Astrocyte of the spinal cord (primary cell): Measurements from ENCODE around the gene ADNP.
A peak's percentile ranks its signal among the peaks of the same experiment; 100 is the strongest.
"Not testable (repeated sequence)": the region's sequence is repeated elsewhere in the genome, so short reads cannot be mapped to it uniquely, and the experiment has no call there.

Source experiments
- DNase-seq: peaks from one replicate; pipeline ENCODE4 v3.0.0; 2011; ENCODE audit warnings: low read depth, low spot score
- H3K4me3 ChIP-seq: 2 replicates; pipeline ENCODE4 v1.5.1; 2011; ENCODE audit warnings: low read depth, mild to moderate bottlenecking, low read length, moderate library complexity
- CTCF ChIP-seq: IDR thresholded peaks from 2 replicates; pipeline ENCODE4 v1.5.1; 2012; ENCODE audit warnings: low read depth, mild to moderate bottlenecking, low read length, inconsistent platforms
- in situ Hi-C: cut with HindIII; loops from 2 replicates; pipeline ENCODE4 v1.10.0; 2017; ENCODE audit warnings: low sequenced_read_pairs

Gene ADNP

GRCh38 chr20:50931306-50932015, at the start of gene ADNP:
ADNP (minus strand) TSS chr20:50931437; CDS start chr20:50903996, 27,441 bp downstream.
- peak; percentile 61 for TF ChIP-seq CTCF
- peak within 1 kb of the TSS; percentile 89 for H3K4me3 ChIP-seq
- in situ Hi-C loops: no loop called here
- DNase-seq: peak; percentile 95

GRCh38 chr20:50980071-50980681, 48.9 kb upstream of the ADNP start:
- no peak for TF ChIP-seq CTCF
- no peak overlapping the region for H3K4me3 ChIP-seq
- in situ Hi-C loops: no loop called here
- peak; percentile 99 for DNase-seq

GRCh38 chr20:50978533-50978932, 47.3 kb upstream of the ADNP start:
- in situ Hi-C loops, DNase-seq, H3K4me3 ChIP-seq: not testable (repeated sequence)

- in situ Hi-C loops: no loop called here
- DNase-seq: no peak
- TF ChIP-seq CTCF: no peak
- no peak overlapping the region for H3K4me3 ChIP-seq
Measured at GRCh38 chr20:50977066-50978021, 46.1 kb upstream of the ADNP start.

- in situ Hi-C loops: no loop called here
- no peak for DNase-seq
- no peak for TF ChIP-seq CTCF
- H3K4me3 ChIP-seq: no peak overlapping the region
Measured at GRCh38 chr20:50975701-50976330, 44.6 kb upstream of the ADNP start.

- H3K4me3 ChIP-seq: no peak overlapping the region
- in situ Hi-C loops: no loop called here
- no peak for DNase-seq
- TF ChIP-seq CTCF: no peak
Measured at GRCh38 chr20:50969912-50970311, 38.7 kb upstream of the ADNP start.
